Superior temporal gyrus (tissue), 1 donor: Measurements from ENCODE around the gene GOSR1.
A peak's percentile ranks its signal among the peaks of the same experiment; 100 is the strongest.
"Not testable (repeated sequence)": the region's sequence is repeated elsewhere in the genome, so short reads cannot be mapped to it uniquely, and the experiment has no call there.

Source experiments
- DNase-seq: peaks from one replicate; pipeline ENCODE4 v3.0.0-alpha.2; 2016; ENCODE audit errors: extremely low spot score

GOSR1 gene

DNA sequence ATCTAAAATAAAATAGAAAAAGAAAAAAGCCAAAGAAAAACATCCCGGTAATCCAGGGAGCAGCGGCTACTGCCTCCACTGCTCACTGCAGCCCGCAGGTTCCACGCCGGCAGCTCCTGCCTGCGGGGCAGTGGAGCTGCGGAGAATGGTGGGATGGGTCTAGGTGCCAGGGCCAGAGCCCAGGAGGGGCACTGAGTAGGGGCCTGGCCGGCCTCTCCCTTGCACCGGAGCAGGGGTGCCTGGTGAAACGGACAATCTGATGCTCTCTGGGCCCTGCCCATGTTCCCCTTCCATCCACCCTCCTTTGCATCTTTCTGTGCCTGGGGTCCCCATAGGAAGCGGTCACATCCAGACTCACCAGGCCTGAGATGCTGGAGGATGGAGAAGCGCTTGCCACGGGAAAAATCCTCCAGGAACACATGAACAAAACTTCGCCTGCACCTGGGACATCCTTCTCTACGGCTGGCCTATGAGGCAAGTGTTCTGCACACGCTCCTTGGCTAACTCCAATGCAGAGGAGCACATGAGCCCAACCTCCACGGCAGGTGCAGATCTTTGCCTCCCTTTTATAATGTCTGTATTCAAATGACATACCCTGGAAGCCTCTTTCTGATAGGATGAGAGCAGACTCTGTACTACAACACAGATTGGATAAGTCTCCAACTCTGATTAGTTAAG is 98.6 kb downstream of the GOSR1 start:
- DNase-seq = not testable (repeated sequence)

DNA sequence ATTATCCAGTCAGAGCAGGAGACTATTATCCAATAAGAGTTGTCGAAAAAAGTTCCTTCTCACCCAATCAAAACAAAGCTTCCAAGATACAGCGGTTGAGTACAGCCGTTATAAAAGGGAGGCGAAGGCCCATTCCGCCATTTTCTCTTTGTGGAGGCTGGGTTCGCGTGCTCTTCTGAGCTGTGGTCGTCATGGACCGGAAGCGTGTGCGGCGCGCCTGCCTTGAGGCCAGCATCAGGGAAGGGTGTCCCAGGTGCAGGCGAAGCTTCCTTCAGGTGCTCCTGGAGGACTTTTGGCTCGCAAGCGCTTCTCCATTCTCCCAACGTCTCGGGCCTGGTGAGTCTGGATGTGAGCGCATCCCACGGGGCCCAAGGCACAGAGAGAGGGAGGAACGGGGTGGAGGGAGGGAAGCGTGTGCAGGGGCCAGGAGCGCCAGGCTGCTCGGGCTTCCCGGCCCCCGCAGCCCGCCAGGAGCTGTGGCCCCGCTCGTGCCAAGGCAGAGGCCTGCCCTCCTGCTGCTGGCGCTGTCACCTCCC is 99.2 kb downstream of the GOSR1 start:
- DNase-seq = peak; percentile 24
